Ovary (tissue), 9 donors: ENCODE results near the gene EVL. TPM values are rescaled to one million over a fixed set of nuclear protein-coding genes. Genes with fewer than 3 reads are reported as not detected.
"Not testable (repeated sequence)": the region's sequence is repeated elsewhere in the genome, so short reads cannot be mapped to it uniquely, and the experiment has no call there.

Experiments
- DNase-seq, 5 donors: peaks; one replicate each; pipeline ENCODE4 v3.0.0-alpha.2; 2019 to 2020
- H3K27ac ChIP-seq, 2 donors: fragments of 200-600 bp; one replicate each; pipeline versions ENCODE4 v1.5.1 to v1.8.0; 2019 to 2022
- H3K27me3 ChIP-seq: fragments of 200-600 bp; one replicate; pipeline ENCODE4 v1.8.0; 2022
- H3K36me3 ChIP-seq: fragments of 200-600 bp; sonication (generic); one replicate; pipeline ENCODE4 v1.5.1; 2019
- H3K4me1 ChIP-seq: one replicate; pipeline ENCODE4 v1.8.1; 2013; ENCODE audit warnings: mild to moderate bottlenecking, moderate library complexity; ENCODE audit not compliant: insufficient read depth
- H3K4me3 ChIP-seq: fragments of 200-600 bp; sonication (generic); one replicate; pipeline ENCODE4 v1.5.1; 2017
- H3K9me3 ChIP-seq, 2 donors: fragments of 200-600 bp in 1 of 2; sonication (generic) in 1 of 2; one replicate each; pipeline versions ENCODE4 v1.5.1 to v1.8.1; 2013 to 2019; ENCODE audit warnings: mild to moderate bottlenecking in 1 of 2, moderate library complexity in 1 of 2
- EP300 ChIP-seq: sonication (generic); formaldehyde crosslinking; IDR thresholded peaks from one replicate; pipeline ENCODE4 v1.6.1; 2017; ENCODE audit warnings: antibody characterized with exemption
- POLR2A ChIP-seq: fragments of 450-650 bp; IDR thresholded peaks from one replicate; pipeline ENCODE4 v1.6.1; 2017; ENCODE audit warnings: antibody characterized with exemption, mild to moderate bottlenecking, moderate library complexity
- WGBS, 3 donors: extraction: QIAGEN DNeasy Blood & Tissue Kit in 1 of 3; methylation state at CpG; one replicate each; pipeline versions ENCODE4 v1.1.5 to v1.1.7; 2013 to 2017; 5-methylcytosine and 5-hydroxymethylcytosine counted together
- intact Hi-C, 4 donors: fragments of 100-400 bp; cut with DNase I; formaldehyde crosslinking; loops; one replicate each; pipeline versions ENCODE4 v1.11.0 to v1.15.1; 2022 to 2023
- polyA plus RNA-seq, 2 donors: library from polyadenylated mRNA; stranded (reverse); fragments of 200-250 nt in 1 of 2; fragments of 350-450 nt in 1 of 2; fragmentation: Illumina TruSeq in 1 of 2; extraction: RNeasy Lipid Tissue Mini Kit (QIAGEN cat#74804) in 1 of 2; gene quantifications; one replicate each; pipeline ENCODE4 v1.2.3, GENCODE V29; 2013 to 2014
- total RNA-seq, 7 donors: library from RNA; depleted of rRNA in 2 of 7; stranded (reverse); fragments of >200 nt in 2 of 7; fragmentation: NEBNext Ultra II Directional in 3 of 7; extraction: Animal tissue kit (Norgen Biotek cat#: 25700) in 3 of 7; gene quantifications; one replicate each; pipeline versions ENCODE4 v1.1.0 to v1.2.4, GENCODE V29; 2016 to 2023
- TF ChIP-seq, protein P1 (sequence below), 3 donors: fragments of 450-650 bp in 2 of 3; fragments of 200-600 bp in 1 of 3; IDR thresholded peaks; one replicate each; pipeline versions ENCODE4 v1.5.1 to v1.8.0; 2016 to 2022; ENCODE audit warnings: antibody characterized with exemption in 3 of 3, mild to moderate bottlenecking in 1 of 3
- donor health status: DM: no; HTN: no; CAD: no; lungs with moderate emphysema.
- donor health status: DM: no; HTN: no; CAD: no.
- donor health status: Bipolar disorder and iron deficiency.
- donor health status: DM: yes; HTN: yes; CAD: no.
- donor health status: DM: no; HTN: no; CAD: no.
- donor health status: DM: yes; HTN: yes; CAD: no.

EVL gene
- total and polyA plus RNA-seq, 9 donors = 41.0 to 105 (median 66.1) TPM

DNA sequence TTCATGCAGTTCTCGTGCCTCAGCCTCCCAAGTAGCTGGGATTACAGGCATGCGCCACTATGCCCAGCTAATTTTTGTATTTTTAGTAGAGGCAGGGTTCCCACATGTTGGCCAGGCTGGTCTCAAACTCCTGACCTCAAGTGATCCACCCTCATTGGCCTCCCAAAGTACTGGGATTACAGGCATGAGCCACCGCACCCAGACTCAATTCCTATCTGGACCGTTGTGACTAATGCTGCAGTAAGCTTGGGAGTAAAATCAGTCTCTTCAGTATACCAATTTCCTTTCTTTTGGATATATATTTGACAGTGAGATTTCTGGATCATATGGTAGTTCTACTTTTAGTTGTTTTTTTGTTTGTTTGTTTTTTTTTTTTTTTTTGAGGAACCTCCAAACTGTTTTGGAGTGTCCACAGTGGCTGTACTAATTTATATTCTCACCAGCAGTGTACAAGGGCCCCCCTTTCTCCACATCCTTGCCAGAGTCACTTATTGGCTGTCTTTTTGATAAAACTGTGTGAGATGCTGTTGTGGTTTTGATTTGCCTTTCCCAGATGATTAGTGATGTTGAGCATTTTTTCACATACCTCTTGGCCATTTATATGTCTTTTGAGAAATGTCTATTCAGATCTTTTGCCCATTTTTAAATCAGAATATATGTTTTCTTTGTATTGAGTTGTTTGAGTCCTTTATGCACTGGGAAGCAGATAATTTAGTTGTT lies 37.3 kb upstream of the EVL start:
- no peak overlapping the region for H3K4me3 ChIP-seq
- no peak for DNase-seq
- 97 to 100% (median 98%) methylated on average over 4 of the region's 4 CpGs for WGBS, 3 donors
- H3K27me3 ChIP-seq = no peaks in the 10 kb centered on the region
- no peaks in the 10 kb centered on the region for H3K9me3 ChIP-seq
- intact Hi-C loops = no loop called here
- peaks cover 33% of the 10 kb centered on the region for H3K4me1 ChIP-seq
- TF ChIP-seq EP300 (no peak), POLR2A (no peak)
- TF ChIP-seq, protein P1, sequence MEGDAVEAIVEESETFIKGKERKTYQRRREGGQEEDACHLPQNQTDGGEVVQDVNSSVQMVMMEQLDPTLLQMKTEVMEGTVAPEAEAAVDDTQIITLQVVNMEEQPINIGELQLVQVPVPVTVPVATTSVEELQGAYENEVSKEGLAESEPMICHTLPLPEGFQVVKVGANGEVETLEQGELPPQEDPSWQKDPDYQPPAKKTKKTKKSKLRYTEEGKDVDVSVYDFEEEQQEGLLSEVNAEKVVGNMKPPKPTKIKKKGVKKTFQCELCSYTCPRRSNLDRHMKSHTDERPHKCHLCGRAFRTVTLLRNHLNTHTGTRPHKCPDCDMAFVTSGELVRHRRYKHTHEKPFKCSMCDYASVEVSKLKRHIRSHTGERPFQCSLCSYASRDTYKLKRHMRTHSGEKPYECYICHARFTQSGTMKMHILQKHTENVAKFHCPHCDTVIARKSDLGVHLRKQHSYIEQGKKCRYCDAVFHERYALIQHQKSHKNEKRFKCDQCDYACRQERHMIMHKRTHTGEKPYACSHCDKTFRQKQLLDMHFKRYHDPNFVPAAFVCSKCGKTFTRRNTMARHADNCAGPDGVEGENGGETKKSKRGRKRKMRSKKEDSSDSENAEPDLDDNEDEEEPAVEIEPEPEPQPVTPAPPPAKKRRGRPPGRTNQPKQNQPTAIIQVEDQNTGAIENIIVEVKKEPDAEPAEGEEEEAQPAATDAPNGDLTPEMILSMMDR (IDR thresholded peaks at IDR 0.05) = no peak
- H3K27ac ChIP-seq = no peak overlapping the region
- H3K36me3 ChIP-seq = no peaks in the 10 kb centered on the region

DNA sequence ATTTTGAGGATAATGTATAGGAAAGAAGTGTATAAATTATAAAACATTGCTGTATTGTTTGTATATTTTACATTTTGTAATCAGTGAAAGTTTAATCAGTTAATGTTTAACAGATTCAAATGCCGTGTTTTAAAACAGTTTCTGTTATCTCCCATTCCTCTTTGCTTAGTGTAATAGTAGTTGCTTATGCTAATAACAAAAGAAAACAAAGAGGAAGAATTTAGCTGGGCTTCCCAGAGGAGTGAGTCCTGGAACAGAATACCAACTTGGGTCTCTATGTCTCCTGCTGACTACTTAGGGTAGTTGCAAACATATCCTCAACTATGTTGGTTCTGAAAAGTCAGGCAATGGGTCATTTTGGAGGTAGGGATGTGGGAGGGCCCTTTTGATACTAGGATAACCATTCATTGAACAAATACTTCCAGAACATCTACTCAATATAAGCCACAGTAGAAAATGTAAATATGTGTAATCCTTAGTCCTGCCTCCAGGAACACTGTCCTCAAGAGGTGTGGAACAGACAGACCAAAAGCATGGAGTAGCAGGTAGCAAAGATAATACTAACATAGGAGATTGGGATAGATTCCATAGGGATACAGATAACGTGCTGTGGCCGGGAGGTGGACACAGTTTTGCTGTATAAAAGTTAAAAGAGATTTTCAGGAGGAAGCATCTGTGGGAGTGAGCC lies 36.1 kb upstream of the EVL start:
- WGBS, 3 donors = 65 to 74% (median 69%) methylated on average over 3 of the region's 3 CpGs
- no peaks in the 10 kb centered on the region for H3K36me3 ChIP-seq
- peaks cover 26% of the 10 kb centered on the region for H3K4me1 ChIP-seq
- TF ChIP-seq POLR2A = no peak
- TF ChIP-seq, protein P1 (IDR thresholded peaks at IDR 0.05) = no peak
- no peak for TF ChIP-seq EP300
- H3K27me3 ChIP-seq = no peaks in the 10 kb centered on the region
- no peak overlapping the region for H3K27ac ChIP-seq
- intact Hi-C loops = no loop called here
- no peak for DNase-seq
- H3K9me3 ChIP-seq = no peaks in the 10 kb centered on the region
- H3K4me3 ChIP-seq = no peak overlapping the region

DNA sequence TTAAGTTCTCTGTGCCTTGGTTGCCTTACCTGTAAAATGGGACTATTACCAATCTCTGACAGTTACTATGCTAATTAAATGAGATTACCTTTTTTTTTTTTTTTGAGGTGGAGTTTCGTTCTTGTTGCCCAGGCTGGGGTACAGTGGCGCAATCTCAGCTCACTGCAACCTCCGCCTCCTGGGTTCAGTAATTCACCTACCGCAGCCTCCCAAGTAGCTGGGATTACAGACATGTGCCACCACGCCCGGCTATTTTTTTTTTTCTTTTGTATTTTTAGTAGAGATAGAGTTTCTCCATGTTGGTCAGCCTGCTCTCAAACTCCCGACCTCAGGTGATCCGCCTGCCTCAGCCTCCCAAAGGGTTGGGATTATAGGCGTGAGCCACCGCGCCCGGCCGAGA lies 35.2 kb upstream of the EVL start:
- H3K36me3 ChIP-seq, H3K27ac ChIP-seq, intact Hi-C loops, DNase-seq, H3K27me3 ChIP-seq, H3K9me3 ChIP-seq, H3K4me3 ChIP-seq: not testable (repeated sequence)
- H3K4me1 ChIP-seq = peaks cover 19% of the 10 kb centered on the region
- 38 to 58% (median 48%) methylated on average over 13 of the region's 13 CpGs for WGBS, 3 donors

DNA sequence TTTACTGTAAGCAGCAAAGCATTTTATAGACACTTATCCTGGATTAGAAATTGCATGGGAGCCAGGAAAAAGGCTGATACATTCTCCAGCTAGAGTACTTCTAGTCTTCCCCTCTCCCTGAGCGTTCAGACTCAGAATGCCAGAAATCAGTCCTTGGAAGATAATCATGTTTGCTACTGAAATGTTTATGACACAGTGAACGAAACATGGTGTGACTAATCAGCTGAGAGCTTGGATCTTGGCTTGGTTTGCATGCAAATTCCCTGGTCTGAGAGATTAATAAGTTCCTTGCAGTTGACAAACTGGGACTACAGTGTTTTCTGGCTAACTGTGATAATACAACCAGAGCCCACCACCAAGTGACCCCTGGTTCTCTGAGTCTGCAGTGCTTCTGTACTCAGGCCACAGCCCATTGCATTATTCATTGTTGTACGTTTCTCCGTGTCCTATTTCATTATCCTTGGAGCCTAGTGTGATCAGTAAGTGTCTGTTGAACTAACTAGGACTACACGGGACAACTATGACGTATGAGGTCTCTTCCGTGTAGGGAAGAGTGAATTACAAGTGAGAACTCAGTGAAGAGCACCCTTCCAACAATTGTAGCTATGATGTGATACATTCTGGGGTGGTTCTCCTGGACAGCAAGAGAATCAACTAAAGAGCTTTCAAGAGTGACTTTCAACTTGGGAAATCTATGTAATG lies 34.6 kb upstream of the EVL start:
- TF ChIP-seq, protein P1 (IDR thresholded peaks at IDR 0.05) = no peak
- TF ChIP-seq EP300 (no peak), POLR2A (no peak)
- no peaks in the 10 kb centered on the region for H3K36me3 ChIP-seq
- intact Hi-C loops = no loop called here
- no peaks in the 10 kb centered on the region for H3K9me3 ChIP-seq
- H3K4me3 ChIP-seq = no peak overlapping the region
- peaks cover 16% of the 10 kb centered on the region for H3K4me1 ChIP-seq
- H3K27ac ChIP-seq = no peak overlapping the region
- peak in 1 of 5 donors; percentile 27 for DNase-seq
- WGBS, 3 donors = 19 to 26% (median 21%) methylated on average over 7 of the region's 7 CpGs
- no peaks in the 10 kb centered on the region for H3K27me3 ChIP-seq
